ENCODE measurements around the gene PLA2G4B. TPM values are rescaled to one million over a fixed set of nuclear protein-coding genes. Genes with fewer than 3 reads are reported as not detected.
A peak's percentile ranks its signal among the peaks of the same experiment; 100 is the strongest.

The PLA2G4B gene
- total RNA-seq, 1 experiment from 2014 or later: not detected

DNA sequence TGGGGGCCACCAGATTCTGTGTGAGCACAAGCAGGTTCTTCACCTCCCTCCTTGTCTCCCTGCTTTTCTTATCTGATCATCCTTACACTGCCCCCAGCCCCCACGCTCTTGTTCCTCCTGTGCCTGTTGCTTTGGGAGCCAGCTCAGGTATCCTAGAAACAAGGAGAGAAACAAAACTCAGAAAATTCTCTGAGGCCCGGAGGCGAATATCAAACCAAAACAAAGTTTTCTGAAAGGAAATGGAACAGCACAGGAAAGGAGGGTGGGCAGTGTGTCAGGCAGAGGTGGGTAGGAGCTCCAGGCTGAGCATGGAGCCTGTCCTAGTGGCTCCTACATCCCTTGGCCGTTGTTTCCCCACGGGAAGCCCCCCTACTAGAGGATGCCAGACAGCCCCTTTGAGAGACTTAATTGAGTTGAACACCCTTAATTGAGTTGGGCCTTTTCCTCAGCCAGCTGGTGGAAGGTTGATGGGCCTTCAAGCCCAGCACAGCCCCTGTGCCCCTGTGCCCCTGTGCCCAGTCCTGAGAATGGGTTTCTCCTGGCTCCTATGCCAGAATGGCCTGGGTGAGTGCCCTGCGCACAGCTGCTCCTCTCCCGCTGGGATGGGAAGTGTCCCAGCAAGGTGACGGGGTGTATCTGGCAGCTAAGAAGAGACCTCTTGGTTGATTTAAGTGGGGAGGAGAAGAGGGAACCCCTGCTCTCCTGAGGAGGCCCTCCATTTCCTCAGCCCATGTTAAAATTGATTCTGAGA is 33.6 kb upstream of the PLA2G4B start:
- in situ Hi-C loops (cut with HindIII; ENCODE audit: low pct_unique_long_range_greater_than_20kb, low sequenced_read_pairs): no loop called here
- DNase-seq (ENCODE audit: low read depth): no peak

DNA sequence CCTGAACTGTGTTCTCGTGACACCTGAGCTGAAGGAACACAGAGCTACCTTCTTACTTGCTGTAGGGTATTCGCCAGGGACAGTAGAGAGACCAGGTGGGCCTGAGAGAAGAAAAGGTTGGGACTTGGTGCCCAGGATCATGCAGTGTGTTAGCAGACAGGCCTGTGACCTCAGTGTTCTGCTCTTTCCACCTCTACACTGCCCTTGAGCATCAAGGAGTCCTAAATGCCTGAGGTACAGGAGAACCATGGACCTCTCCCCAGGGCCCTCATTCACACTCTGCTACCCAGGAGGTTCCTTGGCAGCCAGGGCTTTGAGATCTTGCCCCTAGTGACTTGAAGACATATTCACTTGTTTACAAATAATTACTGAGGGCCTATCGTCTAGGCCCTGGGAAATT is 32.9 kb upstream of the PLA2G4B start:
- in situ Hi-C loops (cut with HindIII; ENCODE audit: low pct_unique_long_range_greater_than_20kb, low sequenced_read_pairs): no loop called here
- DNase-seq (ENCODE audit: low read depth): no peak

DNA sequence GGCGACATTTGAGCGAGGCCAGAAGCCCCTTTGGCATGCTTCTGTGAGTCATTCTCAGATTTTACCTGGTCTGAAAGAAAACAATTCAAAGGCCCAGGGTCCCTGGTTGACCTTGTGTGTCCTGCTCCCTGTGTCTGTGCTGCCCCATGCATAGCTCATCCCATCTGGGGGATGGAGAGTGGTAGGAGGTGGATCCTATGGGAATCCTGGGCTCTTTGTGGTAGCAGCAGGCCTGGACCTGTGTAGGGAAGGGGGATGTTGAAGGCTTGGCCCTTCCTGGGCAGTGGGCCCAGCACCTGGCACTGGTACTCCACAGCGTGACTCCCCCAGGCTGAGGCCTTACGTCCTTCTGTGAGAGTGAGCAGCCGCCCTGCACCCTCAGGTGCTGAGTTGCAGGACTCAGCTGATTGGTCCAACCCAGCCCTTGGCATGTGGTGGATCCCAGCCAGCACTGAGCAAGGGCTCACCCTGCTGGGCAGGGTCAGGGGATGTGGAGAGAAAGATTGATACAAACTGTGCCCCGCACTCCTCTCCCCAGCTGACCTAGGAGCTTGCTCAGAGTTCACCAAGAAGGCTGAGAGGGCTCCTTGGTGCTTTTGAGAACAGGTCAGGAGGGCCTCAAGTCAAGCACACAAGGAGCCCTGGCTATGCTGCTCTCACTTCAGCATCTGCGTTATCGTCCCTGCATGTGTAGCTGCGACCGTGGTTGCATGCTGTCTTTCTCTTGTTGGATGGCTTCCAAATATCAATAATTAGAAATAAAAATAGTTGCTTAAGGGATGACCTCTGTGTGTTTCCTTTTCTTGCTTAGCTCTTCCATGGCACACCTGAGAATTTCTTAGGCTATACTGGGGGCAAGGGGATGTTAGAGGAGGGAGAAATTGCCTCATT is 32.1 kb upstream of the PLA2G4B start:
- DNase-seq (ENCODE audit: low read depth): peak; percentile 21
- in situ Hi-C loops (cut with HindIII; ENCODE audit: low pct_unique_long_range_greater_than_20kb, low sequenced_read_pairs): no loop called here

DNA sequence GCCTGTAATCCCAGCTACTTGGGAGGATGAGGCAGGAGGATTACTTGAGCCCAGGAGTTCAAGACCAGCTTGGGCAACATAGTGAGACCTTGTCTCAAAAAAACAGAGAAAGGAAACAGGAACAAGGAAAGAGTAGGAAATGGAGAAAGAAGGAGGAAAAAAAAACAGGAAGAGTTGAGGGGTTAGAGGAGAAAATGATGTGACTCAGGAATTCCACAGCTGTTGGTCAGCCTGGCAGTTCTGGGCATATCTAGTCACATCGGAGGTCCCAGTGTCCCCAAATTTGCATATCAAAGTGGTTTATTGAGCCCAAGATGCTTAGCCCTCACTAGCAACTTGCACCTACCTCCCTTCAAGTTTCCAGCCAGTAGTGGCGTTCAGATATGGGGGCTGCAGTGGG is 29.5 kb upstream of the PLA2G4B start:
- DNase-seq (ENCODE audit: low read depth): no peak
- in situ Hi-C loops (cut with HindIII; ENCODE audit: low pct_unique_long_range_greater_than_20kb, low sequenced_read_pairs): no loop called here

DNA sequence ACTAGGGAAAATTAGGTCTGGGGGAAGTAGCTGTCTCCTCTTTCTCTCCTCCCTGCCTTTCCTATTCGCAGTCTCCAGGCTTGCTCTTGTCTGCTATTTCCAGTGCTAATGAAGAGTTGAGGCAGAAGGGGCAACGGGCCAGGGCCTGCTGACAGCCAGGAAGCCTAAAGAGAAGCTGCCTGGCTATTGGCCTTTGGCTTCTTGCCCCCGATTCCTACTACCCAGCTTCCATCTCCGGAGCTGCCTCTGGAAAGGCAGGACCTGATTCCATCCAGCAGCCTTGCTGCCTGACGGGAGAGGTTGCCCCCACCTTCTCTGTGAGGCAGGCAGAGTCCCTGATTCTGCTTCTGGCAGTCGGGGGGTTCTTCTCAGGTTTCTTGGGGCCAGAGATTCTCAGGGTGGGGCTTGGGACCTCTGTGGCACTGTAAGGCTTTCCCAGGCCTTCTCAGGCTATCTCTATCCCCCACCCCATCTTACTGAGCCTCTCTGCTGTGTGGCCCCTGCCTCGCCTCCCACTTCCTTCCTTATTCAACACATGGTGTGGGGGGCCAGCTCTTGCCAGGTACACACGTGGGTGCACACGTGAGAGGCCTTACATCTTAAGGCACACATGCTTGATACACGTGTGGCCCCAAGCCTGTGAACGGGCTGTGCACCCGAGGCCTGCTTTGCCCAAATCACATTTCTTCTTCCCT is 29.0 kb upstream of the PLA2G4B start:
- DNase-seq (ENCODE audit: low read depth): no peak
- in situ Hi-C loops (cut with HindIII; ENCODE audit: low pct_unique_long_range_greater_than_20kb, low sequenced_read_pairs): no loop called here

DNA sequence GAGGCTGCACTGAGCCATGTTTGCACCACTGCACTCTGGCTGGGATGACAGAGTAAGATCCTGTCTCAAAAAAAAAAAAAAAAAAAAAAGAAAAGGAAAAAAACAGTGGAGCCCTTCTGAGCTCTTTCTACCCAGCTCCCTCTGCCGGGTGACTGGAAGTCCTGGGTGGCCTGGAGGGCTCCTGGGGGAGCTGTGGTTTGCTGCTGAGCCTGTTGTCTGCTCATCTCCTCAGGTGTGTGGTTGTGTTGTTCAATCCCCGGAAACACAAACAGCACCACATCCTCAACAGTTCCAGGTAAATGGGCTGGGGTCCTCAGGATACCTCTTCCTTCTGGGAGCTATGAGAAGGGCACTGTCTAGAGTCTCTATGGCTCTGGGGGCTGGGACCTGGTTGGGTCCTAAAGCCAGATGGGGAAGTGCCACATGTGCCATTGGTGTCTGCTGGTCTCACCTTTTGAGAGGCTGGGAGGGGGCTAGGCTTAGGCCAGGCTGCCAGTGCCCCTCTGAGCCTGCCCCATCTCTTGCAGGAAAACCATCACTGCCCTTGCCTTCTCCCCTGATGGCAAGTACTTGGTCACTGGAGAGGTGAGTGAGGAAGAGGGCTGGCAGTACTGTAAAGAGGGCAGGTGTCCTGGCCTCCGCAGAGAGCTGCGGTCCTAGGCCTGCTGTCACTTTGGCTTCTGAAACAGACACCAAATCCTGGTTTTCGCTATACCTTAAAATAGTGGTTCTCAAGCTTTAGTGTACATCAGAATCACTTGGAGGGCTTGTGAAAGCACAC is 27.8 kb upstream of the PLA2G4B start:
- in situ Hi-C loops (cut with HindIII; ENCODE audit: low pct_unique_long_range_greater_than_20kb, low sequenced_read_pairs): no loop called here
- DNase-seq (ENCODE audit: low read depth): peak; percentile 11

DNA sequence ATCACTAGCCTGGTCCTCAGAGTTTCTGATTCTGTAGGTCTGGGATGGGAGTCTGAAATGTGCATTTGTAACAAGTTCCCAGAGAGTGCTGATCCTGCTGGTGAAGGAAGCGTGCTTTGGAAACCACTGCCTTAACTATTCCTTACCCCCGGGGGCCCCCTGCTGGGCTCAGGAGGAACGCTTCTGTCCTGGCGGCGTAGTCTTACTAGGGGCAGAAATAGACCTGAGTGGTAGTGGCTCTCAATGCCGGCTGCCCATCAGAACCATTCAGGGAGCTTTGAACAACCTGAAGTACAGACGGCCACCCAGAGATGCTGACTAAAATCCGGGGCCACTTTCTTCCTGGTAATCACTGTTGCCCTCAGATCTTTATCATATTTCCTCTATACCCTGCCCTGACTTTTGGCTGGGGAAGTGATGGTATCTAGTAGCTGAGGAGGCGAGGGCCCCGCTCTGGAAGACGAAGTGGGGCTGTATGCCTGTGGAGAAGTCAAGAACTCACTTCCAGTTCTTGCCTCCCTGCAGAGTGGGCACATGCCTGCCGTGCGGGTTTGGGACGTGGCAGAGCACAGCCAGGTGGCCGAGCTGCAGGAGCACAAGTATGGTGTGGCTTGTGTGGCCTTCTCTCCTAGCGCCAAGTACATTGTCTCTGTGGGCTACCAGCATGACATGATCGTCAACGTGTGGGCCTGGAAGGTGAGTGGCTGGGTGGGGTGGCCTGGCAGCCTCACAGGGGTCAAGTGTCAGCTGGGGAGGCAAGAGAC is 27.0 kb upstream of the PLA2G4B start:
- in situ Hi-C loops (cut with HindIII; ENCODE audit: low pct_unique_long_range_greater_than_20kb, low sequenced_read_pairs): no loop called here
- DNase-seq (ENCODE audit: low read depth): peak; percentile 66

DNA sequence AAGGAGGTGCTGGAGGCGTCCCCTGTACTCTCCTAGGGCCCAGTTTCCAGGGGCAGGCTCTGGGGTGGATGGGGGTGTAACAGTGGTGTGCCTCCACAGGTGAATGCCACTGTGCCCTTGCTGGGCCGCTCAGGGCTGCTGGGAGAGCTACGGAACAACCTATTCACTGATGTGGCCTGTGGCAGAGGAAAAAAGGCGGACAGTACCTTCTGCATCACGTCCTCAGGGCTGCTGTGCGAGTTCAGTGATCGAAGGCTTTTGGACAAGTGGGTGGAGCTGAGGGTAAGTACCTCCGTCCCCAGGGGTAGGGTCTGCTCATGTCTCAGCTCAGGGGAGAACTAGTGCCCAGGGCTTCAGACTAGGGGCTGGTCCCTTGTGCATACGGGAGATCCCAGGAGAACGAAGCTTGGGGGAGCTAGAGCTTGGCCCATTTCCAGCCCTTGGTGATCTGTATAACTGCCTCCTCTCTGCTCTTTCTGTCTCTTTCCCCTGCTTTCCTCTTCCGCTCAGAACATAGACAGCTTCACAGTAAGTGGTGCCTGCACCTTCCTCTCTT is 25.7 kb upstream of the PLA2G4B start:
- in situ Hi-C loops (cut with HindIII; ENCODE audit: low pct_unique_long_range_greater_than_20kb, low sequenced_read_pairs): no loop called here

DNA sequence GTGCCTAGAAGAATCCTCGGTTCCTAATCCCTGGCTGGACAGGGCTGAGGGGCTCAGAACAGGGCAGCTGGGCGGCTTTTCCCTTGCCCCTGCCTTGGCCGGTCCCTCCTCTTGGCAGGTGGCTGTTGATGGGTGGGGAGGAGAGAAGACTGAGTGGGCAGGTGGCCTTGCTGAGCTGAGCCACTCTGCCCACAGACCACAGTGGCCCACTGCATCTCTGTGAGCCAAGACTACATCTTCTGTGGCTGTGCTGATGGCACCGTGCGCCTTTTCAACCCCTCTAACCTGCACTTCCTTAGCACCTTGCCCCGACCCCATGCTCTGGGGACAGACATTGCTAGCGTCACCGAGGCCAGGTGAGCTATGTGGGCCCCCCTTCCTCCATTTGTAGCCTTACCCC is 25.2 kb upstream of the PLA2G4B start:
- no peak for DNase-seq (ENCODE audit: low read depth)
- in situ Hi-C loops (cut with HindIII; ENCODE audit: low pct_unique_long_range_greater_than_20kb, low sequenced_read_pairs): no loop called here

More for the DNA sequence above, 25.7 kb upstream of the PLA2G4B start:
- no peak for DNase-seq (ENCODE audit: low read depth)

DNA sequence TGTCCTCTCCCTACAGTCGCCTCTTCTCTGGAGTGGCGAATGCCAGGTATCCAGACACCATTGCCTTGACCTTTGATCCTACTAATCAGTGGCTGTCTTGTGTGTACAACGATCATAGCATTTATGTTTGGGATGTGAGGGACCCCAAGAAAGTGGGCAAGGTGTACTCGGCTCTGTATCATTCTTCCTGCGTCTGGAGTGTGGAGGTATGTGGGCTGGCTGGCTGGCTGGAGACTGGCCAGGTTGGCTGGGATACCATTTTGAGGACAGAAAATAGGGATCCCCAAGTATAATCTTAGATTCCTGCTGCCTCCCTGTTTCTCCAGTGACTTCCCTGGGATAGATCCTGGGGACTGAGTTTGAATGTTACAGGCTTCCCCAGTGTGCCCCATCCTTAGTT is 24.1 kb upstream of the PLA2G4B start:
- DNase-seq (ENCODE audit: low read depth): no peak
- in situ Hi-C loops (cut with HindIII; ENCODE audit: low pct_unique_long_range_greater_than_20kb, low sequenced_read_pairs): no loop called here

DNA sequence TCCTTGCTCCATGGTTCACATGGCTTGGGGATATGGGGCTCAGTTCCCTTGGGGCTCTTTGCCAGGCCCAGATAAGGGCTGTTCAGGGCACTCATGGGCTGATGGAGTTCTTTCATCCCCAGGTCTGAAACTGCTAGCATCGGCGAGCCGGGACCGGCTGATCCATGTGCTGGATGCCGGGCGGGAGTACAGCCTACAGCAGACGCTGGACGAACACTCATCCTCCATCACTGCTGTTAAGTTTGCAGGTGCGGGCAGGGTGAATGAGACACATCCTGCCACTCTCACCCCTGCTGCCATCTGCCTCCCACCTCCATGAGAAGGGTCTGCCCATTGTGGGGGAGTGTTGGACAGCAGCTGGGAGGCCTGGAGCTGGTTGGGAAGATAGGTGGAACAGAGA is 21.9 kb upstream of the PLA2G4B start:
- in situ Hi-C loops (cut with HindIII; ENCODE audit: low pct_unique_long_range_greater_than_20kb, low sequenced_read_pairs): no loop called here
- no peak for DNase-seq (ENCODE audit: low read depth)

DNA sequence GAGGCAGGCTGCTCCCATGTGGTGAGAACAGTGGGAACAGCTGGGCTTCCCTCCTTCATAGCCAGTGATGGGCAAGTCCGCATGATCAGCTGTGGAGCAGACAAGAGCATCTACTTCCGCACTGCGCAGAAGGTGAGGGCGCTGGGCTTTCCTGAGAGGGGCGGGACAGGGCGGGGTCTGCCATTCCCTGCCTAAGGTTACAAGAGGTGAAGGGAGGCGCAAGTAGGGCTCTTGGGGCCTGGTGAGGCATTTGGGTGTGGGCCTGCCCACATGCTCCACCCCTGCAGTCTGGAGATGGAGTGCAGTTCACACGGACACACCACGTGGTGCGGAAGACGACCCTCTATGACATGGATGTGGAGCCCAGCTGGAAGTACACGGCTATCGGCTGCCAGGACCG is 21.3 kb upstream of the PLA2G4B start:
- in situ Hi-C loops (cut with HindIII; ENCODE audit: low pct_unique_long_range_greater_than_20kb, low sequenced_read_pairs): no loop called here
- no peak for DNase-seq (ENCODE audit: low read depth)

DNA sequence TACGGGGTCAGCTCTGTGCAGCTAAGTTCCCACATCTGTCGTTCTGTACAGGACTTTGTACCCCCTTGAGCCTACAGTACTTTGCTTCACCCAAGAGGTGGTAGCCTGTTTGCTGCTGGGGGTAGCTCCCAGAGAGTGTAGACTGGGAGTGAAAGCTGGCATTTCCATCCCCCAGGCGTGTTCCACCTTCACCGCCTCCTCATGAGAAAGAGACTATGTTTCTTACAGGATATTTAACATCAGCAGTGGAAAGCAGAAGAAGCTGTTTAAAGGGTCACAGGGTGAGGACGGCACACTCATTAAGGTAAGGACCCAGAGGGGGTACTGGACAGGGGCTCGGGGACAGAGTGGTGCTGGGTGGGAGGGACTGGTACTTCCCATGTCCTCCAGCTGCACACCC is 20.9 kb upstream of the PLA2G4B start:
- no peak for DNase-seq (ENCODE audit: low read depth)
- in situ Hi-C loops (cut with HindIII; ENCODE audit: low pct_unique_long_range_greater_than_20kb, low sequenced_read_pairs): no loop called here

DNA sequence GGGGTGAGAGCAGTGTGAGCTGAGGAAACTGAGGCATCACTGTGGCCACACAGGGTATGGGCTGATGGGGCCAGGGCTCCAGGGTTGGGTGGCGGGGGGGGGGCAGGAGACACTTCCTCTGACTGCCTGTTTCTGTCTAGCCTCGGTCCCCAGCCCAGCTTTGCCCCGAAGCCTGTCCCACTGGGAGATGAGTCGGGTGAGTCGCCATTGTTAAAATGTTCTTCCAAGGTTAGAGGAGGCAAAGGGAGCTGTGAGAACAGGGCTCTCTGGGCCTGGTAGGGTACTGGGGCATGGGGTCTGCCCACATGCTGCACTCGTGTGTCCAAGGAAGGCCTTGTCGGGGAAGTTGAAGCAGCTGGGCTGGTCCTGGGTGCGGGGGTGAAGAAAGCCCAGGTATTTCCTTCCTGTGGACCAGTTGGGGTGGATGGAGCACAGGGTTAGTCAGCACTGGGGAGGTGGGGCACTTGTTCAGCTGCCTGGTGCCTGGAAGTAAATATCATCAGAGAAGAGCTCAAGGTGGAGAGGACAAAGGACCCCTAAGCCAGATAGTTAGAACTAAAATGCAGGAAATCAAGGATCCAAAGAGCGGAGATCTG is 19.1 kb upstream of the PLA2G4B start:
- in situ Hi-C loops (cut with HindIII; ENCODE audit: low pct_unique_long_range_greater_than_20kb, low sequenced_read_pairs): no loop called here
- no peak for DNase-seq (ENCODE audit: low read depth)

DNA sequence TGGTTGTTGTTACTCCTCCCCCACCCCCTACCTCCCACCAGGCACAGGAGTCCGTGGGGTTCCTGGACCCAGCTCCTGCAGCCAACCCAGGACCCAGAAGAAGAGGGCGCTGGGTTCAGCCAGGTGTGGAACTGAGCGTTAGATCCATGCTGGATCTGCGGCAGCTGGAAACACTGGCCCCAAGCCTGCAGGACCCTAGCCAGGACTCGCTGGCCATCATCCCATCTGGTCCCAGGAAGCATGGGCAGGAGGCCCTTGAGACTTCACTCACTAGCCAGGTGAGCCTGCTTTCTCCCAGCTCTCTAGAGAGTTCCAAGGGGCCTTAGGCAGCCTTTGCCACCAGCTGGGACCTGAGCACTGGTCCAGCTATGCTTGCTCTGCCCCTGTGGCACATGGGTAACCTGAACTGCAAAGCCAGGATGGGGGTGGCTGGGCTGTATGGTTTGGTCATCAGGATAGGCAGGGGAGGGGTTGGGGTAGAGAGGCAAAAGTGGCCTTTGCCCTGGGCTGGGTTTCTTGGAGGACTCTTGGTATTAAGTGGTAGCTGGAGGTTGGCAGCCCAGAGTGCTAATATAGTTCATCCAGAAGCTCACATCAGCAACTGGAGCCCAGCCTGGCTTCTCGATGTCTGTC is 17.7 kb upstream of the PLA2G4B start:
- in situ Hi-C loops (cut with HindIII; ENCODE audit: low pct_unique_long_range_greater_than_20kb, low sequenced_read_pairs): no loop called here
- no peak for DNase-seq (ENCODE audit: low read depth)

DNA sequence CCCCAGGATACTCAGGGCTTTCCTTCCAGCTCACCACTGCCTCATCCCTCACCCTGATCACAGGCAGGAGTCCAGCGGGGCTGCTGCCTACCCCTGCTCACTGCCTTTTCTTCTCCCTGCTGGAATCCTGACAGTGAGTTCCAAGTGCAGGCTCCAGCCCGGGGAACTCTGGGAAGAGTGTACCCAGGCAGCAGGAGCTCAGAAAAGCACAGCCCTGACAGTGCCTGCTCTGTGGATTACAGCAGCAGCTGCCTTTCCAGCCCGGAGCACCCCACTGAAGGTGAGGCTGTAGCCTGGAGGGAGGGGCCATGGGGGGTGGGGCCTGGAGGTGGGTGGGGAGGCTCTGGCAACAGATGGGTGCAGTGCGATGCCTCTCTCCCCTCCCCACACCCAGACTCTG is 16.8 kb upstream of the PLA2G4B start:
- in situ Hi-C loops (cut with HindIII; ENCODE audit: low pct_unique_long_range_greater_than_20kb, low sequenced_read_pairs): no loop called here
- DNase-seq (ENCODE audit: low read depth): no peak

DNA sequence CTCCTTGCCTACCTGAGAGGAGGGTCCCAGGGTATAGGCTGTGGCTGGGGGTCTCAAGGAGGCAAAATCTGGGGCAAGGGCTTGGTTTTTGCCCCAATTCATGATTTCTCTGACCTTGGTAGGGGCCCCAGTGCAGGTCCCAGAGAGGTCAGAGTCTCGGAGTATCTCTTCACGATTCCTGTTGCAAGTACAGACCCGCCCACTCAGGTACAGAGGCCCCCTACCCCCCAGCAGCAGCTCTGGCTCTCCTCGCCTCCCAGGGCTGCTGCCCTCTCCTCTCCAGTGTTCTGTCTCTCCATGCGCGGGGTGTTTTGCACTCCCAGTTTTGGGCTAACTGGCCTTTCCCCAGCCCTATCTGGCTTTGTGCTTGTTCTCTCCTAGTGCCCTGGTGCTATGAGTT is 16.2 kb upstream of the PLA2G4B start:
- DNase-seq (ENCODE audit: low read depth): no peak
- in situ Hi-C loops (cut with HindIII; ENCODE audit: low pct_unique_long_range_greater_than_20kb, low sequenced_read_pairs): no loop called here

Data from Caki2 (cell line).